Measurements from ENCODE around the gene NTN4. TPM values are rescaled to one million over a fixed set of nuclear protein-coding genes. Genes with fewer than 3 reads are reported as not detected.

NTN4 gene
- total RNA-seq, 1 experiment from 2014 or later = 68.4 TPM

DNA sequence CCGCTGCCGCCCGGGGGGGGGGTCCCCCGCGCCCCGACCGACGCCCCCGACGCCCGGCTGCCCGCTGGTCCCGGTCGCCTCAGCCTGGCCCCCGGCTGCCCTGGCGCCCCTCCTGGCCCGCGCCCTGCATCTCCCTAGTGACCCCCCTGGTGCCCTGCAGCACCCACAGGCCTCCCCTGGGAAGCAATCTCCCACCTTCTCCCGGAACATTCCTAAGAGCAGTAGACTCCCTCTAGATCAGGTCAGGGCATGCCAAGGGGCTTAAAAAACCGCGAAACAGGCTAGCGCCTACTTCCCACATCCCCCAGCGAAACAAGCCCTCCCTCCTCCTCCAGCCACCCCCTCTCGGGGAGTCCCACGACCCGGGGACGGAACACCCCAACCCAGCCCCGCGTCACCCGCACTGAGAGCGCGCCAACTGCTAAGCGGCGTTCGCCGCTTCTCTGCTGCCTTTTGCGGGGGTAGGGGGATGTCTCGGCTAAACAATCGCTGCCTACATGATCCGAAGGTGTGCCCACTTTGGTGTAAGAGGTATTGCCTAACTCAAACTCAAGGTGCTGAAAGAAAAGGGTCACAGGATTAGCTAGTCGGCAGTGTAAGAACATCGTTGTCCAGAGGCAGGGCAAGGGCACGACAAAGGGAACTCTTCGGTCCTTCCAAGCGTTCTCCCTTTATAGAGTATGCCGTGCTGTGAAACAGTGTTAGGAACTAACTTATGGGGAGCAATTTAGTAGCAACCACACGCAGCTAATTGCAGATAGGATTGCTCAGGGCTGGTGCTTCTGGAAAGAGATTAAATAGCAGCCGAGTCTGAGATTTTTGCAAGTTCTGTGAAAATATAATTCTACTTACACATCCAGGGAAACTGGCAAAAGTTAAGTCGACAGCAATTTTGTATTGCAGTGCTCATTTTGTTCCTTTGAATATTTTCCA, 619 bp upstream of the NTN4 start:
- no peaks in the 10 kb centered on the region for H3K27me3 Mint-ChIP-seq (ENCODE audit: unreplicated experiment)
- H3K27ac Mint-ChIP-seq (ENCODE audit: unreplicated experiment) = peak overlapping the region; percentile 93
- TF ChIP-seq, protein P1, sequence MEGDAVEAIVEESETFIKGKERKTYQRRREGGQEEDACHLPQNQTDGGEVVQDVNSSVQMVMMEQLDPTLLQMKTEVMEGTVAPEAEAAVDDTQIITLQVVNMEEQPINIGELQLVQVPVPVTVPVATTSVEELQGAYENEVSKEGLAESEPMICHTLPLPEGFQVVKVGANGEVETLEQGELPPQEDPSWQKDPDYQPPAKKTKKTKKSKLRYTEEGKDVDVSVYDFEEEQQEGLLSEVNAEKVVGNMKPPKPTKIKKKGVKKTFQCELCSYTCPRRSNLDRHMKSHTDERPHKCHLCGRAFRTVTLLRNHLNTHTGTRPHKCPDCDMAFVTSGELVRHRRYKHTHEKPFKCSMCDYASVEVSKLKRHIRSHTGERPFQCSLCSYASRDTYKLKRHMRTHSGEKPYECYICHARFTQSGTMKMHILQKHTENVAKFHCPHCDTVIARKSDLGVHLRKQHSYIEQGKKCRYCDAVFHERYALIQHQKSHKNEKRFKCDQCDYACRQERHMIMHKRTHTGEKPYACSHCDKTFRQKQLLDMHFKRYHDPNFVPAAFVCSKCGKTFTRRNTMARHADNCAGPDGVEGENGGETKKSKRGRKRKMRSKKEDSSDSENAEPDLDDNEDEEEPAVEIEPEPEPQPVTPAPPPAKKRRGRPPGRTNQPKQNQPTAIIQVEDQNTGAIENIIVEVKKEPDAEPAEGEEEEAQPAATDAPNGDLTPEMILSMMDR (IDR thresholded peaks at IDR 0.05; ENCODE audit: unreplicated experiment) = no peak
- peaks cover 48% of the 10 kb centered on the region for H3K36me3 Mint-ChIP-seq (ENCODE audit: insufficient read depth, unreplicated experiment)
- CTCF ChIA-PET = interaction anchor here (0.8 to 1.5 kb wide), 2 partner anchors 157 to 209 kb away, joined by 3 to 5 read pairs; no protein-coding TSS in a partner anchor
- H3K4me3 Mint-ChIP-seq (ENCODE audit: low read depth, unreplicated experiment) = peak overlapping the region; percentile 97
- no peaks in the 10 kb centered on the region for H3K9me3 Mint-ChIP-seq (ENCODE audit: low read depth, unreplicated experiment)
- DNase-seq = peak; percentile 53
- peaks cover 67% of the 10 kb centered on the region for H3K4me1 Mint-ChIP-seq (ENCODE audit: low read depth, unreplicated experiment)
- intact Hi-C loops (cut with micrococcal nuclease; ENCODE audit: unreplicated experiment) = no loop called here
- TSS peak; percentile 73 for BruUV-seq (replicated peaks)

DNA sequence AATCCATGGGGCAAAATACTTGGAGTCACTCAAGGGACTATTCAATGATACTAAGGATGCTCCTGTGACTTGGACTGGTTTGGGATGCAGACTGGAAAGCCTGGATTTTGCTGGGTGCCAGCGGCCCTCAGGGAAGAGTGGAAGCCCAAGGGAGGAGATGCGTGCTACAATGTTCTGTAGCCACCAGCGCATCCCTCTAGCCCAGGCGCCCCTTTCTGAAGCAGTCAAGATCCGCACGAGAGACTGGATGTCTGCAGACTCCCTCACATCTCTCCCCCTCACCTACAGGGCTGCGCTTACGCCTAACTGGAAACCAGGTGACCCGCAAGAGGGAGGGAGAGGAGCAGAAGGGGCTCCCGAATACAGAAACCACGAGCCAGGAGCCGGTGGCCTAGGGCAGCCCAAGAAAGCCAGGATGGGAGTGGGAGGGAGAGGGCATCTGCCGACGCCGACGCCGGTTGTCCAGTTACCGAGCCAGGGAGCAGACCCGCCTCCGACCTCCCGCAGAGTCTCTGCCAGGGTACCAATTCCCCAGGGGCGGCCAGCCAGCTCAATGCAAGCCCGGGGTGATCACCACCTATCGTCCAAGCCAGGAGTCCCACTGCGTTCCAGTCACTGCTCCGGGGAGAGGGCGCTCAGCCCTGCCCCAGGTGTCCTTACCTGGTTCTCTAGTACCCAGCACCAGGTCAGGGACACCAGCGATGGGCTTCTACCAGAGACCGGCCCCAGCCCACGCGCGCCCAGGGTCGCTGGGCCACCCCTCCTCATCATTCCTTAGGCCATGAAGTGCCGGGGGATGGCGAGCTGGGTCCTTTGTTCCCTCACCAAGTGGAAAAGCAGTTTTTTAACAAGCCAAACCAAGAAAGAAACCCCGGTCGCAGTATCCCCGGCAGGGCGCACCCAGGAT, 1.2 kb downstream of the NTN4 start:
- Mint-ChIP-seq H3K4me3 (ENCODE audit: low read depth, unreplicated experiment) (peak overlapping the region; percentile 97), H3K4me1 (ENCODE audit: low read depth, unreplicated experiment) (peaks cover 70% of the 10 kb centered on the region), H3K27ac (ENCODE audit: unreplicated experiment) (peak overlapping the region; percentile 87), H3K9me3 (ENCODE audit: low read depth, unreplicated experiment) (no peaks in the 10 kb centered on the region), H3K27me3 (ENCODE audit: unreplicated experiment) (no peaks in the 10 kb centered on the region), H3K36me3 (ENCODE audit: insufficient read depth, unreplicated experiment) (peaks cover 50% of the 10 kb centered on the region)
- intact Hi-C loops (cut with micrococcal nuclease; ENCODE audit: unreplicated experiment) = loop anchor here (2.0 kb wide), 2 partner anchors 25 kb away; no protein-coding TSS in a partner anchor
- CTCF ChIA-PET = interaction anchor here (0.5 to 1.8 kb wide), 3 partner anchors 16 to 1166 kb away, joined by 3 to 5 read pairs (median 3); no protein-coding TSS in a partner anchor
- BruUV-seq (replicated peaks) = no TSS peak
- TF ChIP-seq, protein P1 (IDR thresholded peaks at IDR 0.05; ENCODE audit: unreplicated experiment) = no peak
- DNase-seq = peak; percentile 80

DNA sequence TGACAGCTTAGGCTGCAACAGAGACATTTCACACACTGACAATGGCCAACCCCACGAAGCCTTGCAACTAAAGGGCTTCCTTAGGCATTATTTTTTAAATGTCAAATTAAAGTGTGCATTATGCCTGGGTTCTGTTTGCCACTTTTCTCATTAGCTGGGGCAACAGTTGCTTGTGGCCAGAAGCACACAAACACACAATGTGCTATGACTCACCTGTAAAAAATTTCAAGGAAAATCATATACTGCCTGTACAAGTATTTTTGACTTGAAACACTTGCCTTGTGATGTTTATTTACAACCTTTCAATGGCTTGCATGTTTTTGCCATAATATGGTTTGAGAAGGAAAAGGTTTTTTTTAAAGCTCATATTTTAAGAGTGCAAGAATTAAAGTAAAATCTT, 1.9 kb downstream of the NTN4 start:
- no peaks in the 10 kb centered on the region for H3K27me3 Mint-ChIP-seq (ENCODE audit: unreplicated experiment)
- TF ChIP-seq, protein P1 (IDR thresholded peaks at IDR 0.05; ENCODE audit: unreplicated experiment) = no peak
- H3K27ac Mint-ChIP-seq (ENCODE audit: unreplicated experiment) = peak overlapping the region; percentile 87
- CTCF ChIA-PET = interaction anchor here (1.5 to 1.8 kb wide), 2 partner anchors 17 to 72 kb away, joined by 3 to 5 read pairs; no protein-coding TSS in a partner anchor
- TSS peak; percentile 42 for BruUV-seq (replicated peaks)
- intact Hi-C loops (cut with micrococcal nuclease; ENCODE audit: unreplicated experiment) = loop anchor here (2.0 kb wide), 2 partner anchors 24 to 26 kb away; no protein-coding TSS in a partner anchor
- peaks cover 71% of the 10 kb centered on the region for H3K4me1 Mint-ChIP-seq (ENCODE audit: low read depth, unreplicated experiment)
- H3K36me3 Mint-ChIP-seq (ENCODE audit: insufficient read depth, unreplicated experiment) = peaks cover 54% of the 10 kb centered on the region
- DNase-seq = no peak
- H3K4me3 Mint-ChIP-seq (ENCODE audit: low read depth, unreplicated experiment) = peak overlapping the region; percentile 97
- H3K9me3 Mint-ChIP-seq (ENCODE audit: low read depth, unreplicated experiment) = no peaks in the 10 kb centered on the region

DNA sequence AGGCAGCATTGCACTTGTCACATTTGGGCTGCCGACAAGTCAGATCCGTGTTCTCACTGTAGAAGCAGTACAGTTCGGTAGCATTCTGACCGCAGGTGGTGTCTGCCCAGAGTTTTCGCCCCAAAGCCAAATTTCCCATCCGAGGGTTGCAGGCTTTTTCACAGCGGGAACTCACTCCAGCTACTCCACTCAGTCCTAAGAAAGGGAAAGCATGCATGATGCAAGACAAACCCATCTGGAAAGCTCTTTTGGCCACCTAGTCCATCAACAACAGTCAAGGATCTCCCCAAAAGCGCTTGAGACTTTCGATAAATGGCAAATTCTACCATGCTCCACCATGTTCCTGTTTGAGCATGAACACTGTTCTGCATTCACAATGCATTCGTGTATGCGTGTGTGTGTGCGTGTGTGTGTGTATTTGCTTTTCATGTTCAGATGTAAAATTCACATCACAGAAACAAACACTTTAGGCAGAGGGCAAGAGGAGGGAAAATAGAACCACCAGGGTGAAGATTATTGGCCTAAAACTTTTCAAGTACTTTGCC, 3.2 kb downstream of the NTN4 start:
- Mint-ChIP-seq H3K4me3 (ENCODE audit: low read depth, unreplicated experiment) (no peak overlapping the region), H3K9me3 (ENCODE audit: low read depth, unreplicated experiment) (no peaks in the 10 kb centered on the region), H3K36me3 (ENCODE audit: insufficient read depth, unreplicated experiment) (peaks cover 66% of the 10 kb centered on the region), H3K27me3 (ENCODE audit: unreplicated experiment) (no peaks in the 10 kb centered on the region), H3K4me1 (ENCODE audit: low read depth, unreplicated experiment) (peaks cover 72% of the 10 kb centered on the region), H3K27ac (ENCODE audit: unreplicated experiment) (no peak overlapping the region)
- CTCF ChIA-PET = interaction anchor here (0.5 kb wide), 1 partner anchor 285 kb away, joined by 3 read pairs; no protein-coding TSS in a partner anchor
- TF ChIP-seq, protein P1 (IDR thresholded peaks at IDR 0.05; ENCODE audit: unreplicated experiment) = no peak
- no peak for DNase-seq
- BruUV-seq (replicated peaks) = no TSS peak
- intact Hi-C loops (cut with micrococcal nuclease; ENCODE audit: unreplicated experiment) = no loop called here
